Activated gamma-delta T cell treated with Interleukin-2 at 50 U/mL for 16 hours (primary cell): ENCODE results near the gene COMMD6.

ENCODE experiments used
- DNase-seq: peaks from one replicate; pipeline ENCODE4 v3.0.0-alpha.2; 2020

COMMD6 gene

DNA sequence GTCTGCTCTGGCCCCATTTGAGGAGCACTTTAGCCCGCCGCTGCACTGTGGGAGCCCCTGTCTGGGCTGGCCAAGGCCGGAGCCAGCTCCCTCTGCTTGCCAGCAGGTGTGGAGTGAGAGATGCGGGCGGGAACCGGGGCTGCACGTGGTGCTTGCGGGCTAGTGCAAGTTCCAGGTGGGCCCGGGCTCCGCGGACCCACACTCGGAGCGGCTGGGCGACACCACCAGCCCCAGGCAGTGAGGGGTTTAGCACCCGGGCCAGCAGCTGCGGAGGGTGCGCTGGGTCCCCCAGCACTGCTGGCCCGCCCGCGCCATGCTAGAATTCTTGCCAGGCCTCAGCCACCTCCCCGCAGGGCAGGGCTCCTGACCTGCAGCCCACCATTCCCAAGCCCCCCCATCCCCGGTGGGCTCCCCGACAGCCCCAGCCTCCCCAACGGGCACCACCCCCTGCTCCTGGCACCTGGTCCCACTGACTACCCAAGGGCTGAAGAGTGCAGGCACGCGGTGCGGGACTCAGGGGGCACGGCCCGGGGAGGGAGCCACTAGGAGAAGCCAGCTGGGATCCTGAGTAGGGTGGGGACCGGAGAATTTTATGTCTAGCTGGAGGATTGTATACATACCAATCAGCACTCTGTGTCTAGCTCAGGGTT is 19.1 kb downstream of the COMMD6 start:
- no peak for DNase-seq

DNA sequence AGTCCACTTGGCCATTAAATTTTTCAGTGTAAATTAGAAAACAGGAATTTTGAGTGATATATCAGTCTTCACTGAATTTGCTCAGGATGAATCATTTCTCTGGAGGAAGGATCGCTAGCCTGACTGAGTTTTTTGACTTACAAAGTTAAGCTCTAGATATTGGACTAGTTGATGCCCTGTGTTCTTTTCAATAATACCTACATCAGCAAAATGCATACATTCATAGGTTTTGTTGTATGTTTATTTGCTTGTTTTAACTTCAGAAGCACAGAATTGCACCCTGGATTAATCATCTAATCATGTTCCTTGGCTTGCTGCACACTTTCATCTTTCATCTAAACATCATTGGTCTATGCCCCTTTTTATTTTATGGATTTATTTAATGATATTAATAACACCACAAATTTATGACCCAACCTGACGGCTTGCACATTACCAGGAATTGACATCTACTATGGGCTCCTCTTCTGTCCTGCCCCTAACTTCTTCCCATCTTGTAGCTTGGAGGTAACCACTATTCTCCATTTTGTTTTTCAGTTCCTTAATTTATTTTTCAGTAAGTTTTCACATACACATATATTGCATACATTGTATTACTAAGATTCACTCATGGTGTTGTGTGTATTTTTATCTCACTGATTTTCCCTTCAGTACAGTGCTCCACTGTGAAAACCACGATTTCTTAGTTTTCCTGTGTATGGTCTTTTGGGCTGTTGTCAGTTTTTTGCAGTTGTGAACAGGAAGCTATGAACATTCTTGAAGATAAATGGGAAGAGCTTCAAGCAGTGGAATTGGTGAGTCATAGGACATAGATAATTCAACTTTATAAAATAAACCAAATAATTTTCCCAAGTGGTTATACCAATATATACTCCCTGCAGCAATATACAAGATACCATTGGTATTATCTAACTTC is 23.3 kb downstream of the COMMD6 start:
- DNase-seq: no peak

DNA sequence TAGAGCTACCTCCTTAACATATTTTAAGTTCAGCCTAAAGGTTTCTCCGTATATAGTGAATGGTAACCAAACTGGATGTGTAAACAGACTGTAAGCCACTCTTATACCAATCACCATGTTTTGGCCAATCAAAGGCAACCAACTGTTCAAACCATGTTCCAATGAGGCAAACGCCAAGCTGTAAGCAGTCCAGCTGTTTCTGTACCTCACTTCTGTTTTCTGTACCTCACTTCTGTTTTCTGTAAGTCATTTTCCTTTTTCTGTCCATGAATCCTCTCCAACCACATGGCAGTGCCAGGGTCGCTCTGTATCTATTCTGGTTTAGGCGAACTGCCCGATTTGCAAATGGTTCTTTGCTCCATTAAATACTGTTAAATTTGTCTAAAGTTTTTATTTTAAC is 24.4 kb downstream of the COMMD6 start:
- no peak for DNase-seq

DNA sequence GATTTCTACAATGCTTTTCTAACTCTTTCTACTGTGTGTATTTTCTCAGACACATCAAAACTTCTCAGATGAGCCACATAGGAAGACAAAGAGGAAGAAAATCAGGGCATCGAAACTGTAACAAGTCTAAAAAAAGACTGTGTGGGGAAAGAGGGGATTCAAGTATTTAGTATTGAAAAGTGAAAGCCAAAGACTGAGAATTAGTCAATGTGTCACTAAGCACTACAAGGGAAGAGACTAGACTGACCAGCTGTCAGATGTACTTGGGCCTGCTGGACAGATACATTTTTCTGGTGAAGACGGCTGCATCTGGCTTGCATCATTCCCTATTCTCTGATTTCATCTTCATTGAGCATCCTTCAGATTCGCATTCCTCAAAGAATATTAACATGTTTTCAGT is 25.4 kb downstream of the COMMD6 start:
- no peak for DNase-seq

DNA sequence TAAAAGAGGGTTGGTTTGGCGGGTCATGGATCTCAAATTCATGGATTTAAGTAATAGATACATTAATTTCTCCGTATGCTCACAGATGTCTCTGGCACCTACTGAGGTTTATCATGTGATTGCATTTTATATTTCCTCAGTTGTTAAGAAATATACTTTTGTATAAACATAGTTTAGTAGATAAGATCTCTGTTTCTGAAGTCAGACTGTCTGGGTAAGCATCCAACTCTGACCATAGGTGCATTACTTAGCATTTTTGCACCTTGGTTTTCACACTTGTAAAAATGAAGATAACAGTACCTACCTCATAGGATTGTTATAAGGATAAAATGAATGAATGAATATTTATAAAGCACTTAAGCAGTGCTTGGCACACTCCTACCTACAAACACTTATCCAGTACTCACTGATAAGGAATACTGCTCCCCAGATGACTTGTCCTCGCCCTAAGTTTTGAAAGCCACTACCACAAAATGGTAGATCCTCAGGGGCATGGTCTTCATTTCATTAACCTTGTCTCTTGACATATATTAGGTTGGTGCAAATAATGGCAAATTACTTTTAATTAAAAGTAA is 26.5 kb downstream of the COMMD6 start:
- DNase-seq: no peak

DNA sequence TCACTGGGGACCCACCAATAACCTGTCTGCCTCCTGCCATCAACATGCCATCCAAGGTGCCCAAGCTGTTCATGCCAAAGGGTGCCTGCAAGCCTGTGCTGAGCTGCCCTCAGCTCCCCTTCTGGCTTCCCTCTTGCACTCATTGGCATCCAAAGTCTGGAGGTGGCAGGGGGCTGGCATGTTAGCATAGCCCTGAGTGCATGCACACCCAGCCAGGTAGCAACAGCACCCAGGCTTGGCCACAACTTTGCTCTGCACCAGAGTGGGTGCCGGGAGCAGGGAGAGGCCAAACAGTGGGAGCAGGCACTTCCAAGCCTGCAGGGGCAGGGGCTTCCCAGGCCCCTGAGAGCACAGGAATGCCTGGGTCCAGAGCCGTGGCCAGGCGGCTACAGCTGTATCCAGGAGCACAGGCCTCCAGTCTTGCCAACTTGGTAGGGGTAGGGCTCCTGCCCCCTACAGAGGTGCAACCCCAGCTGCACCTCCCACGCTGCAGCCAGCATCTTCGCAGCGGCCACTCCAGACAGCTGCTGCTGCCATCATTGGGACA is 29.6 kb downstream of the COMMD6 start:
- no peak for DNase-seq

DNA sequence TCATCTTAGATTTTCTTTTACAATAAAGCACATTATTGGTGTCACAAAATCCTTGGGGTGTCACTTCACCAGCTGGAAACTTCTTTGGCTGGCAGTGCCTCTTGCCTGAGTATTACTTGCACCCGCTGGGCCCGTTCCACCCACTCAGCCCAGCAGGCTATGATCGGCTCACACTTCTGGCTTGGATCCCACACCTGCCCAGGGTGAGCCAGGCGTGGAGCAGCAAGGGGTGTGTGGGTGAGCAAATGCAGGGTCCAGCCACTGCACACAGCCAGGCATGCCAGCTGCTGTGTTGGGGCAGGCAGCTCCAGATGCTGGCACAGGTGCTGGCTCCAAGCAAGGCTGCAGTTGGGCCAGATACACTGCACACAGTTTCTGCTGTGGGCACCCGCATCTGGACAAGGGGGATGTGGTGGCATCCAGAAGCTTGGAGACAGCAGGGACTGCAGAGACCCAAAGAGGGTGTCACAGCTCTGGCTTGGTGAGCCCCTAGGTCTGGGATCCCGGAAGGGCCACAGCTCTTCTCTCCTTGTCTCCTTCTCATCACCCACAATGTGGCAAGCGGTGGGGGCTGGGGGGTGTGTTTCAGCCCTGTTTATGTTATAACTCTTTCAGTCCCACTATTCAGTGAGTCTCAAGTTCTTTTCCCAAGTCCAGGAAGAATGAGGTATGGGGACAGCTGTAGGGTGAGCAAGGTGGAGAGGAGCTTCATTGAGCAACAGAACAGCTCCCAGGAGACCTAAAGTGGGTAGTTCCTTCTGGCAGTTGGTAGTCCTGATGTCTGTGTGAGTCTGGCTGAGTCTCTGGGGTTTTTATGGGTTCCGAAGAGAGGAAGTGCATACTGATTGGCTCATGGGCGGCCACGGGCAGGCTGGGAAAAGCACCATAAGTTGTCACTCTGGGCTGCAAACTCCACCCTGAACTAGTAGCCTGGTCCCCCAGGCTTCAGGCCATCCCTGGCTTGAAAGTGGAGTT is 30.3 kb downstream of the COMMD6 start:
- no peak for DNase-seq

DNA sequence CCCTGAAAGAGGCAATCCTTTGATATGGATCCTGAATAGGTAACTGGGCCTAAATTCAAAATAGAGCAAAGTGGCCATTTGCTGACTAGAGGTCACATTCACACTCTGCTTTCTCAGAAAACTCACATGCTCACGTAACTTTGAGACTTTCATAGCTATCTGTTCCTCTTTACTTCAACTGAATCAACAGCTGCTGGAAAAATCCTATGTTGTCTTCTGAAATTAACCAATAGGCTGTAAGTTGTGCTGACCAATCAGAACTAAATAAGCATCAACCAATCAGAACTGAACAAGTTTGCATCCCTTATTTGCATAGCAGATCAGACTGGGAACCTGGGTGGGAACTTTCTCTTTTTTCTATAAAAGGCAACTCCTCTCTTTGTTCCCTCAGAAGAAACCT is 31.6 kb downstream of the COMMD6 start:
- no peak for DNase-seq

DNA sequence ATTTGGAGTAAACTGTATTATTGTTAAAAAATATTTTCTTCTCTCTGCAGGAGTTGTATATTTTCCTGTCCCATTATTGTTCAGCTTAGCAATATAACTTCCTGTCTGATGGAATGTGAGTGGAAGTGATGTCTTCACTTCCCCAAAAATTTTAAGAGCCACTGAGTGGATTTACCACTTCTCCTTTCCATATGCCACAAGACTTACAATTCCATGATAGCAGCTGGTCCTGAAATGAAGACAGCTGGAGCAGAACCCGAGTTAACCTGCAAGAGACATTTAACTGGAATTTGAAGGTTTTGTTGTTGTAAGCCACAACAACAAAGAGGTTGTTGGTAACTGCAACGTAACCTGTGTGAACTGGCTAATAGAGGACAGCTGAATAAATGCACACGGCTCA is 32.3 kb downstream of the COMMD6 start:
- DNase-seq: no peak

DNA sequence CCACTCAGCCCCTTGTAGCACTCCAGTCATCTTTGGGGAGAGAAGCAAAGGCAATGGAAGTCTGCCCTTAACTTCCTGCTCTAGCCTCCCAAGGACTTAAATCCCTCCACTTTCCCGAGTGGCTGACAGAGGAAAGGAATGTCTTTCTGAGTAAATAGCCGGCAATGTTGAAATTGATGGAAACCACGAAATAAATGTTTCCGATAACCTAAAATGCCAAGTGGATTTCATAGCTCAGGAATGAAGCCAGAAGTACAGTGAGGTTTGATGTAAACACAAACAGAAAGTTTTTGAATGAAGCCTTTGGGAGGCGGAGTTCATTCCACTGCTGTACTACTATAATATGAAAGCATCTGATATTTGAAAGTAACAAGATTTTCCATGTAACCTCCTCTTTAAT is 41.7 kb downstream of the COMMD6 start:
- DNase-seq: no peak

DNA sequence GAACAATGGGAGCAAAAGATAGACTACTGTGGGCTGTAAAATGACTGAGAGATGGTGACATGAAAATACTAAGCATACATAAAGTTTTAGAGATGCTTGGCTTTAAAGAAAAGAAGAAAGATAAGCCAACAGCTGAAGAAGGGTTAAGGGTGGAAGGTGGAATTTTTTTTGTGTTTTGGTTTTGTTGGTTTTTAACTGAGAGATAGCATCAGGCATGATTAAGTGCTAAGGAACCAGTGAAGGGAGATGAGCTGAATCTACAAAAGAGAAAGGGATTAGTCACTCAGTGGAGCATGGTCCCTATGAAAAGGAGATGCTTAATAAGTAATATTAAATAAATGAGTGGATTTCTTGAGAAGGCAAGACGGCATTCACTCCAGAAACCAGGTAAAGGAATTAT is 43.1 kb downstream of the COMMD6 start:
- DNase-seq: no peak

DNA sequence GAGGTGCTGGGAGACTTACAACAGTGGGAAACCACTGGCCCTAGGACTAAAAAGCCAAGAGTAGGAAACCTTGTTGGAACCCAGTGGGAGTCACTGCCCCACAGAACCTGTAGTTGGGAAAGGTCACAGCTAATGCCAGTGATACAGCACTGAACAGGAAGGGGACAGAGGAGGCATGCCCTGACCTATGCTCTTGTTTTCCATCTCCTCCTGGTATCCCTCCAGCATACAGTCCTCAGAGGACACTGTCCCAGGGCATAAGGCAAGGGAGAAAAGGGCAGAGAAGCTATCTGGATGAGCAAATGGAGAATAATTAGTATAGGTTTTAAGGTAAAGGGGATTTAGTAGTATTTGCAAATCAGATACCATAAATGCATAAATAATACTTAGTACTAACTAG is 44.5 kb downstream of the COMMD6 start:
- DNase-seq: no peak

DNA sequence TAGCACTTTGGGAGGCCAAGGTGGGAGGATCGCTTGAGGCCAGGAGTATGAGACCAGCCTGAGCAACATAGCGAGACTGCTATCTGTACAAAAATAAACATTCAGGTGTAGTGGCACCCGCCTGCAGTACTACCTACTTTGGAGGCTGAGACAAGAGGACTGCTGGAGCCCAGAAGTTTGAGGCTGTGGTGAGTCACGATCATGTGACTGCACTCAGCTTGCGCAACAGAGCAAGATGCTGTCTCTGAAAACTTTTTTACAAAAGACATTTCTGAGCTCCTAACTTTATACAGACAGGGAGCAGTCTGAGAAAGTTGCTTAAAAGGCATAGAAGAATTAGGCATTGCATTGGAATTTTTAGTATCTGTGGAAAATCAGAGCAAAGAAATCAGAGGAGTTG is 45.3 kb downstream of the COMMD6 start:
- no peak for DNase-seq

DNA sequence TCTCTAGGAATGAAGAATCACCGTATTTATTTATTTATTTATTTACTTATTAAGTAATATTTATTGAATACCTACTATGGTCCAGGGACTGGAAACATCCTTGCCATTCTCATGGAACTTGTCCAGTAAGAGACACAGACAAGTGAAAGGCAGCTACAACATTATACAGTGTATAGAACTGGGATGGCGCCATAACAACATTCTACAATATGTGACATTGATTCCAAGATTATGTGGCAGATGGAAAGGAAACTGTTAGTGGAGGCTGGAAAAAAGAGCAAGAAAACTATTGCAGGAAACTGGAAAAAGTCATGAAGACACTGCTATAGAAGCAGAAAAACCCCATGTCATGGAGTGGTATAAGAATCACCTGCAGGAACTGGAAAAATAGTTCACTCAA is 46.3 kb downstream of the COMMD6 start:
- no peak for DNase-seq

DNA sequence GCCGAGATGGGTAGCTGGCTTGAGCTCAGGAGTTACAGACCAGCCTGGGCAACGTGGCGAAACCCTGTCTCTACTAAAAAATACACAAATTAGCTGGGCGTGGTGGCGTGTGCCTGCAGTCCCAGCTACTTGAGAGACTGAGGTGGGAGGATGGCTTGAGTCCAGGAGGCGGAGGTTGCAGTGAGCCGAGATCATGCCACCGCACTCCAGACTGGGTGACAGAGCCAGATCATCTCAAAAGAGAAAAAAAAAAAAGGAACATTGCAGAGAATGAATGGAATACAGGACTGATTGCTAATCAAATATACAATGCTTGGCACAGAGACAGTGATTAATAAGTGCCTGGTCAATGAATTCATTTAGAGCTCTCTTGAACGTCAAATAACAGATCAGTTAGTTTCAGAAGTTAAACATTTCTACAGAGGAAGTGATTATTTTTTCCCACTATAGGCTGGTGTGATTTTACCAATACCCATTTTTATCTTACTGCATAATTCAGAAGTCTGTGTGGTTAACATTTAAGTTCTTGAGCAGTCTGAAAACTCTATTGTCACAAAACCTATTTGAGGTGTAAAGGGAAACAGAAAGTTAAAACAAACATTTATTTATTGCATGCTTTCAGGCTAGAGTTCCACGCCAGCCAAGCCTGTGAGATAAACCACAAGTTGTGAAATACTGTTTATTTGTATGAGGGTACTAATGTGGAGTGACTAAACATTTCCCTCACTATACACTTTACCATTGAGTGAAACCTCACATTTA is 48.0 kb downstream of the COMMD6 start:
- no peak for DNase-seq

DNA sequence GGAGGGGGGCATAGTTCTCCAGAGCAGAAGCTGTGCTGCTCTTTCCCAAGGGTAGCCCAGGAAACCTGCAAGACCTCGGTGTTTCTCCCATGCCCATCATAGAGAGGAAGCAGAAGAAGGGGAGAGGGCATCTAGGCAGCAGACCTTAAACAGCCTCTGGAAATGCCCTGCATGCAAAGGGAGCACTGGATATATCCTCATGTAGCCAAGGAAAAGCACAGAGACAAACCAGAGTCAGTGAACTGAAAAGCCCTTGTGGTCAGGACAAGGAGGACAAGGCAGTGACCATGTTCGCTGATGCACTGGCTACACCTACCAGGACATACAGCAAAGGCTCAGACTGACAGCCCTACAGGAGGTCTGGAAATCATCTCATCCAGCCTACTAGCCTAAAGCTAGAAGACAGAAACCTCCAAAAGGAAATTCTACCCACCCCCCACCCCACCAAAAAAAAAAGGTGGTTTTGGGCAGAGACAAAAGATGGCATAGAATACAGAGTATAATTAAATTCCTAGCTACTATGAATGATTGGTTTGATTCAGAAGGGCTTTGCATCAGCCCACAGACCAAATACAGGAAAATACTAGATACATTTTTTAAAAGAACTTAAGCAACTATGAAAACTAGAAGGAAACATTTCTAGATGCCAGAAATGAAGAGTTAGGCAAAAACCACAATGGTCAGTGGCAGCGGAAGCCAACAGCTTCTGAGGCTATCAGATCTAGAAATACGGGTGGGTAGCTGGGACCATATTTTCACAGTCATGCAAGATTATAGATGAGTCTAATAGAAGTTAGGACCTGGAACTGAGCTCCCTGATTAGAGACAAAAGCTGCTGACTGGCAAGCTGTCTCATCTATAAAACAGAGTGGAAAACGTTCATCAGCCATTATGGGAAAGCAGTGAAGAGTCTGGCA is 51.2 kb downstream of the COMMD6 start:
- DNase-seq: no peak

DNA sequence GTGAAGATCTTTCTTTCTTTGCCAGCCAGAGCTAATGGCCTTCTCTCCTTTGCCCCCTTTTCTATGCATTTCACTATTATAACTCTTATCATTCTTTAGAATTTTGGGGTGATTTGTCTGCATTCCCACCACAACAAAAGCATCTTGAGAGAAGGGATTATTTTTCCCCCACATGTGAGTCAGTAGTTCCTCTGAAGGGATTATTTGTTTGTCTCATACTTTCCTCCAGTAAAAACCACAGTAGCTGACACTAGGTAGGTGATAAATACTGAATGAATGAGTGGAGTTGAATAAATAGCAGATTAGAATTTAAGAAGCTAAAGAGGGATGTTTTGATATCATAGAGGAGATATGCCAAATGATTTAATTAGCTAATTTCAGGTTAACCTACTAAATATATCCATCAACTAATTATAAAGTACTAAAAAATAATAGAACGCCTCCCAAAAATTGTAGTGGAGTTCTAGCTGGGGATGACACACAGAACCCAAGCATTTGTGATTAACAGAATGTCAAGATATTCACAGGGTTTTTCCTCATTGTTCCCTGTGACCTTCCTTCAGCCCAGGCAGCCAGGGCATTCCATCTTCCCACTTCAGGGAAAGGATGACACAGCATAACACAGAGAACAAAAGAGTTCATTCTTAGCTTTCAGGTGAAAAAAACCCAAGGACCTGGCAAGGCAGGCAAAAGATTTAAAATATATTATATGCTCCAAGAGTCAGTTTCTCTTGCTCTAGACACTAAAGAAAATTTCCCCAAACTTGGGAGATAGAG is 52.2 kb downstream of the COMMD6 start:
- DNase-seq: no peak

DNA sequence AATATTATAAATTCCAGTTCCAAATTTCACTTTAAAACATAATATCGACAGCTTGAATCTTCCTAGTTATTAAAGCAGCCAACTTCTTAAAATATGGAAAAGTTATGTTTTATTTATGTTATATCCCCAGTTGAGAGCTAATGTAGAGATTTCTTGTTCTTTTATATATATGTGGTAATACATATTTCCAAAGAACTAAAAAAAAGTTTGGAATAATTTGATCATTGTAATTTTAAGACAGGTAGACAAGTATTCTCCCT is 54.9 kb downstream of the COMMD6 start:
- no peak for DNase-seq

DNA sequence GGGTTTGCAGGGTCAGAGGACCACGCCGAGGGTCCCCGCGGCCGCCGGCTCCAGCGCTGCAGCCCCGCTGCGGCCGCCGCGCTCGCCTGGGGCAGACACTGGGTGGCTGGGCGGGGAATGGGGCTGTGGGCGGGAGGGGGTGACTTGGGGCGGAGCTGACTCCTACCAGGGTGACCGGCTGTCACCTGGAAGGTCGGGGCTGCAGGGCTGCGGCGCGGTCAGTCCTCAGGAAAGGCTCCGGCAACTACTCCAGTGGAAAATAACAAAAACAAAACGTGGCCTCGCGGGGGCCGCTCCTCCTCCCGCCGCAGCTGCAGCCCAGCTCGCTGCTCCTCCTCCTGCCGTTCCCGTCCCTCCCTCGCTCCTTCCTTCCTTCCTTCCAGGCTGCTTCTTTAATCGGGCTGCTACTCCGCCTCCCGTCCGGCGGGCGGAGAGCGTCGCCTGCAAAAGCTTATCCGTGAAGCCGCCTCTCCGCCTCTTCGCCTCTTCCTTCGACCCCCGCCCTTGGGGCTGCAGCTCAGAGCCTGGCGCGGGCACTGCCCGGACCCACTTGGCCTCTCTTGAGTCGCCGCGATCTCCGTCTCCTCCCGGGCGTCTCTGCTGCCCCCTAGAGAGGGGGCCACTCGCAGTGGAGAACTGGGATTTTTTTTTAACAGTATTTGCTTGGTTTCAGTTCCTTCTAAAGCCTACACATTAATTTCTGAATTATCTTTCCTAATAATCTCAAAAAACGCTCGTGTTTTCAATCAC is 55.4 kb downstream of the COMMD6 start, which contains the start of gene TBC1D4:
TSS of gene TBC1D4 (minus strand) at position 100 of the 750 bp plus-strand sequence. CDS start 402 bp downstream, outside the sequence.
- peak; percentile 46 for DNase-seq
